Osteoblast (primary cell): ENCODE results near the gene DOC2A. TPM values are rescaled to one million over a fixed set of nuclear protein-coding genes. Genes with fewer than 3 reads are reported as not detected.
A peak's percentile ranks its signal among the peaks of the same experiment; 100 is the strongest.

Experiments
- DNase-seq: peaks from one replicate; pipeline ENCODE4 v3.0.0; 2011; ENCODE audit warnings: low spot score, mixed read lengths; ENCODE audit not compliant: insufficient read length; ENCODE audit errors: missing footprints
- H2AFZ ChIP-seq: 2 replicates; pipeline ENCODE4 v1.6.0; 2011; ENCODE audit warnings: mild to moderate bottlenecking, low read length
- H3K27ac ChIP-seq: 2 replicates; pipeline ENCODE4 v1.5.1; 2011; ENCODE audit warnings: mild to moderate bottlenecking, low read depth, low read length, moderate library complexity
- H3K27me3 ChIP-seq: 2 replicates; pipeline ENCODE4 v1.6.0; 2012; ENCODE audit warnings: mild to moderate bottlenecking, control low read depth, inconsistent platforms, low read length, moderate library complexity; ENCODE audit not compliant: insufficient read depth
- H3K36me3 ChIP-seq: 2 replicates; pipeline ENCODE4 v1.5.1; 2011; ENCODE audit warnings: mild to moderate bottlenecking, low read length, control low read depth, moderate library complexity; ENCODE audit not compliant: insufficient read depth
- H3K4me1 ChIP-seq: 2 replicates; pipeline ENCODE4 v1.5.1; 2011; ENCODE audit warnings: mild to moderate bottlenecking, low read length, control low read depth, moderate library complexity; ENCODE audit not compliant: insufficient read depth
- H3K4me2 ChIP-seq: 2 replicates; pipeline ENCODE4 v1.6.0; 2011; ENCODE audit warnings: mild to moderate bottlenecking, low read length; ENCODE audit not compliant: insufficient read depth
- H3K4me3 ChIP-seq: fragments of 200-600 bp; sonication (generic); 3 replicates; pipeline ENCODE4 v1.5.1; 2012; ENCODE audit warnings: mild to moderate bottlenecking, low read length, inconsistent platforms; ENCODE audit not compliant: insufficient read depth
- H3K79me2 ChIP-seq: 2 replicates; pipeline ENCODE4 v1.6.0; 2012; ENCODE audit warnings: mild to moderate bottlenecking, low read length, control low read depth, inconsistent platforms; ENCODE audit not compliant: insufficient read depth
- H3K9me3 ChIP-seq: 2 replicates; pipeline ENCODE4 v1.5.1; 2011; ENCODE audit warnings: low read depth, low read length, control low read depth
- H4K20me1 ChIP-seq: 2 replicates; pipeline ENCODE4 v1.6.0; 2012; ENCODE audit warnings: mild to moderate bottlenecking, low read length, control low read depth; ENCODE audit not compliant: insufficient read depth
- CTCF ChIP-seq: IDR thresholded peaks from 2 replicates; pipeline ENCODE4 v1.5.1; 2011; ENCODE audit warnings: mild to moderate bottlenecking, low read depth, low read length, moderate library complexity; ENCODE audit errors: extremely low read depth
- total RNA-seq: library from RNA; depleted of rRNA; stranded (reverse); fragments of >200 nt; gene quantifications from 2 replicates; pipeline ENCODE4 v1.2.3, GENCODE V29; 2012

DOC2A gene
- total RNA-seq, 1 donor, result not detected

DNA sequence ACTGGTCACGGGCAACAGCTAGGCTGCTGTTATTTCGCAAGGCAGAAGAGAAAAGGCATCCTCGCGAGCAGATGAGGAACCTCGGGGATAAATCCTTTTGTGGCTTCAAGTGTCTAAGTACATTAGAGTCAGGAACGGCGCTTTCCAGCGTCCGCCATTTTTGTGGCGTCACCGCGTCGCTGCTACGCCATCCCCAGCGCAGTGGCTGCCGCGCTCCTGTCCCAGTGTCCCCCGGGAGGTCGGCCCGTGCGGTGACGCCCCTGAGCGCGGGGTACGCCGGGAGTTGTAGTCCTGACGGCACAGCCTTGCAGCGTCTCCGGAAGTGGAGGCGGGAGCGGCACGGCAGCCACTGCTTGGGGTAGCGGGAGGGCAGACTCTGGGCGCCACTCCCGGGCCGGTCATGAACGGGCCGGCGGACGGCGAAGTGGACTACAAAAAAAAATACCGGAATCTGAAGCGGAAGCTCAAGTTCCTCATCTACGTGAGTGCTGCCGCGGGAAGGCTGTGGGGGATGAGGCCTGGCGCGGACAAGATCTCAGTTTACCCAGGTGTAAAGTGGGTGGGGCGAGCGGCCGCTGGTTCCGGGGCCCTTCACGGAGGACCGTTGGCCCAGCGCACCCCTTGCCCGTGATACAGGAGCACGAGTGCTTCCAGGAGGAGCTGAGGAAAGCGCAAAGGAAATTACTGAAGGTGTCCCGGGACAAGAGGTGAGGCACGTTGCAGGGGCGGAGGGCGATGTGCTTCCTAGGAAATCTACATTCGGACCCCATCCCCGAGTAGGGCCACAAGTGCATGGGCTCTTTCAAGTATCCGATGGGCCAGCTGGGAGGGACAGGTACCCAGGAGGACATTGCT, 14.7 kb downstream of the DOC2A start, which contains the start of gene INO80E:
Gene INO80E (plus strand): TSS at position 331 of the 855 bp plus-strand sequence. CDS start 70 bp downstream, at position 401.
- no peaks in the 10 kb centered on the region for H3K9me3 ChIP-seq
- H3K4me2 ChIP-seq, result peak within 1 kb of the TSS; percentile 98
- TF ChIP-seq CTCF, result no peak
- H3K4me3 ChIP-seq, result peak within 1 kb of the TSS; percentile 93
- peak within 1 kb of the TSS; percentile 86 for H2AFZ ChIP-seq
- H3K4me1 ChIP-seq, result peaks cover 19% of the 10 kb centered on the region
- peak within 1 kb of the TSS; percentile 96 for H3K27ac ChIP-seq
- H3K36me3 ChIP-seq, result peaks cover 26% of the 10 kb centered on the region
- H4K20me1 ChIP-seq, result peaks cover 4% of the 10 kb centered on the region
- peaks cover 11% of the 10 kb centered on the region for H3K79me2 ChIP-seq
- DNase-seq, result peak; percentile 100
- H3K27me3 ChIP-seq, result no peaks in the 10 kb centered on the region

GRCh38 chr16:29995324-29995910, 15.4 kb downstream of the DOC2A start, which contains the start of gene HIRIP3:
Gene HIRIP3, minus strand, starts transcription at chr16:29995617. Its CDS starts 12 bp downstream, at chr16:29995605.
- Histone ChIP-seq H4K20me1 (peaks cover 4% of the 10 kb centered on the region), H3K4me2 (peak within 1 kb of the TSS; percentile 98), H3K36me3 (peaks cover 30% of the 10 kb centered on the region), H3K4me3 (peak within 1 kb of the TSS; percentile 93), H3K79me2 (peaks cover 11% of the 10 kb centered on the region), H2AFZ (peak within 1 kb of the TSS; percentile 86), H3K9me3 (no peaks in the 10 kb centered on the region), H3K27ac (peak within 1 kb of the TSS; percentile 96), H3K27me3 (no peaks in the 10 kb centered on the region), H3K4me1 (peaks cover 19% of the 10 kb centered on the region)
- peak; percentile 99 for DNase-seq
- TF ChIP-seq CTCF, result no peak

DNA sequence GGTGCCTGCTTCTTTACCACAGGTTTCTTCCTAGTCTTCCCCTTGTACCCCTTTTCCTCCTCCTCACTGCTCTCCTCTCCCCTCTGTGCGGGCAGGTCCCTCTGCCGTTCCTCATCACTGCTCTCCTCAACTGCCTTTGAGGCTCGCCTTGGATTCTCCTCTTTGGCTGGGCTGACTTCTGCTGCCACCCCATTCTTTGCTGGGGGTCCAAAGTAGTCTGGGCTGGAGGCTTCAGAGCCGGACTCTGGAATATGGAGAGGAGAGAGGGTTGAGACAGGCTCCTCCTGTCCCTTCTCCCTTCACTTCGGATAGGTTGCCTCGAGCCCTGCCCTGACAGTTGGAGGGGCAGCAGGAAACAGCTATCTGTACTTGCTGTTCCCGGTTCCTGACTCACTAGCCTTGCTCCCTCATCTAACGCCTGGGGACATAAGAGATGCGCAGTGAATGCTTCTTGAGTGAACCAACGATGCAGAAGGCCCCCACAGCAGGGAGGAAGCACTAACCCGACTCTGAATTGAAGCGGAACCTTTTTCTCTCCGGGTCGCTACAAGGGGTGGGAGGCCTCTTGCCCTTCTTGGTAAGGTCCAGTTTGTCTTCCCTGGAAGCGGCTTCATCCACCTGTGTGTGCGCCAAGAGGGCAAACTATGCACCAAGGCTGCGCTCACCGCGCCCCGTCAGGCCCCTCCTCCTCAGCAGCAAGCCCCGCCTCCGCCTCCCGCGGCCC, 16.1 kb downstream of the DOC2A start:
- no peak for TF ChIP-seq CTCF
- Histone ChIP-seq H3K4me2 (peak overlapping the region; percentile 98), H3K79me2 (peaks cover 11% of the 10 kb centered on the region), H4K20me1 (peaks cover 1% of the 10 kb centered on the region), H3K27me3 (no peaks in the 10 kb centered on the region), H2AFZ (peak overlapping the region; percentile 86), H3K27ac (peak overlapping the region; percentile 96), H3K4me3 (peak overlapping the region; percentile 93), H3K4me1 (peaks cover 19% of the 10 kb centered on the region), H3K9me3 (no peaks in the 10 kb centered on the region), H3K36me3 (peaks cover 36% of the 10 kb centered on the region)
- DNase-seq, result no peak
